ENCODE measurements around the gene KIF17. TPM values are rescaled to one million over a fixed set of nuclear protein-coding genes. Genes with fewer than 3 reads are reported as not detected.
A peak's percentile ranks its signal among the peaks of the same experiment; 100 is the strongest.

Gene KIF17
- total RNA-seq, 1 experiment from 2014 or later = 5.1 TPM

GRCh38 chr1:20685099-20685662 lies 32.6 kb downstream of the KIF17 start:
- Mint-ChIP-seq H3K27me3 (ENCODE audit: low read depth) (no peaks in the 10 kb centered on the region; the same call in 1 of the 2 replicates), H3K4me3 (no peak overlapping the region; a peak in 1 of 5 replicates), H3K27ac (peak overlapping the region; percentile 35 to 39 (median 37); a peak in 2 of 7 replicates), H3K4me1 (peaks cover 3% of the 10 kb centered on the region in 2 experiments; a peak in 2 of 4 replicates), H3K36me3 (ENCODE audit: insufficient read depth in 1 of 3, low read depth in 3 of 3) (peaks cover 0 to 21% (median 6%) of the 10 kb centered on the region in 3 experiments; a peak in 5 of 7 replicates), H3K9me3 (no peaks in the 10 kb centered on the region)
- Histone ChIP-seq H3K56ac (ENCODE audit: insufficient read length, low read depth, low read length) (no peak overlapping the region), H2BK5ac (ENCODE audit: insufficient read length, low read length) (no peak overlapping the region), H3K27me3 (ENCODE audit: insufficient read depth, low read length) (no peaks in the 10 kb centered on the region), H2BK120ac (ENCODE audit: low read depth, low read length, poor library complexity, severe bottlenecking) (no peak overlapping the region), H4K91ac (ENCODE audit: insufficient read length, low read depth, low read length) (no peak overlapping the region), H3K4me2 (ENCODE audit: insufficient read depth, insufficient read length, low read length) (no peak overlapping the region), H3K23me2 (ENCODE audit: insufficient read length, low read depth, low read length, poor library complexity, severe bottlenecking) (no peaks in the 10 kb centered on the region), H2BK12ac (ENCODE audit: insufficient read length, low read depth, low read length) (no peak overlapping the region), H2BK20ac (ENCODE audit: low read depth, low read length, poor library complexity, severe bottlenecking) (no peak overlapping the region), H3K14ac (ENCODE audit: insufficient read depth, low read length) (no peak overlapping the region), H3K27ac (ENCODE audit: insufficient read length, low read depth, low read length) (no peak overlapping the region), H3K4me1 (ENCODE audit: insufficient read depth, low read length) (no peaks in the 10 kb centered on the region), H2AFZ (ENCODE audit: low read length) (no peak overlapping the region), H4K8ac (replicated peaks; ENCODE audit: insufficient read length, low read depth, low read length) (no peak overlapping the region), H3K18ac (ENCODE audit: insufficient read length, low read depth, low read length) (no peak overlapping the region), H3K79me1 (ENCODE audit: insufficient read depth, low read depth, low read length, poor library complexity, severe bottlenecking) (no peaks in the 10 kb centered on the region), H3K4ac (ENCODE audit: low read depth, low read length) (no peak overlapping the region), H3K23ac (ENCODE audit: insufficient read length, low read depth, low read length) (no peak overlapping the region), H3K79me2 (ENCODE audit: insufficient read depth, low read length) (no peaks in the 10 kb centered on the region), H4K5ac (ENCODE audit: insufficient read length, low read depth, low read length) (no peak overlapping the region), H3K9ac (ENCODE audit: extremely low read depth, insufficient read length, low read length) (no peak overlapping the region), H3T11ph (ENCODE audit: low read length) (no peak overlapping the region), H4K20me1 (ENCODE audit: control insufficient read depth, insufficient read depth, insufficient read length) (no peaks in the 10 kb centered on the region), H2AK5ac (ENCODE audit: insufficient read length, low read length) (no peak overlapping the region), H3K9me3 (ENCODE audit: control insufficient read depth, low read depth, low read length) (no peaks in the 10 kb centered on the region), H2BK15ac (ENCODE audit: low read depth, low read length) (no peak overlapping the region)
- DNase-seq = no peak
- WGBS (ENCODE audit: extremely low coverage, insufficient read length, low lambda C conversion rate) = no CpG with 5 or more reads among the region's 21 CpGs
- TF ChIP-seq CTCF (conservative IDR thresholded peaks at IDR 0.05) = no peak

Measured in H9 (cell line).